GM19035 (cell line): ENCODE data around the gene SASH1.
"Not testable (repeated sequence)": the region's sequence is repeated elsewhere in the genome, so short reads cannot be mapped to it uniquely, and the experiment has no call there.

Source experiments
- ATAC-seq: cut with Tn5 transposase; IDR thresholded peaks from one replicate; pipeline ENCODE4 v1.9.1; 2021; ENCODE audit not compliant: unreplicated experiment

Gene SASH1

GRCh38 chr6:148328876-148329555 is 13.6 kb upstream of the SASH1 start:
- ATAC-seq, result no peak

DNA sequence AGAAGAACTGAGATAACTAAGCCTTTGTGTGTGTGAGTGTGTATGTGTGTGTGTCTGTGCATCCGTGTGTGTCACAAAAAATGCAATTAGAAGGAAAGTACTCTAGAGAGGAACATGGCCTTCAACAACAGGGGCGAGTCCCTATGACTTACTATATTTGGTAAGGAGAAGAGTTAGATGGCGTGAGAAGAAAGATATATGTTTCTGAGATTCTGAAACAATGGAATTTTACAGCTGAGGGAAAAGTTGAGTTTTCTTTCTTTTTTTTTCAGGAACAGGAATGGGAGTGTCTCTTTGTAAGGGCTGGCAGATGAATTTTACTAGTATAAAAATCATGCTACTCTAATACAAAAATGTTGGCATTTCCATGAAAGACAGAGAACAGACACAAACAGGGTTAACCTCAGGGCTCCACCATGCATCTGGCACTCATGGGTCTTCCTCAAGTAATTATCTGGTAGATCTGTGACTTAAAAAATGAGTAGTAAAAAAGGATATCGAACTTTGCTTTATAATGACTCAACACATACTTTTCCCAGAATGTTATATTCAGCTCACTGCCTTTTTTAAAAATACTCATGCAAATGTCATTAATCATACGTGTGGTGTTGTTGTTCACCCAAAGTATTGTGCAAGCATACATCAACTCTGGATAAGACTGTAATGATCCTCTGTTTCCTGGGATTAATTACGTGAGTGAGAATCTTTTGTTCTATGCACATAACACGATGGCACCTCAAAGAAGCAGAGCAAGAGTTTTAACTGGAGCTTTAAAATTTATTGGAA is 12.8 kb upstream of the SASH1 start:
- ATAC-seq, result no peak

DNA sequence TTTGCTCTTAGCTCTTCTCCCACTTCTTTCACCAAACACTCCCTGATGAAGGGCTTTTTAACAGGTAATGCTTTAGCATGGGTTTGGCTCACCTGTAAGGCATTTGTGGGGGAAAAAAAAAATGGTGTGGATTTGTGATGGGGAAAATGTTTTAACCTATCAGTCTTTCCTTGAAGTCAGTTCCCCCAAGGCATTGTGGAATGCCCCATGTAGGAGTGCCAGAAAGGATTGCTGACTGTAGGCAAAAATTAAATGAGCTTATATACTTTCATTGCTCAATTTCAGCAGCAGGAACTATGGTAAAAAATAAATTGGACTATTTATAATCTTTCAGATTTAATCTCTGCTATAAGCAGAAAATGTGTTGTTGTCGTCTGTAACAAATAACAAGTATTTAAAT is 10.6 kb upstream of the SASH1 start:
- ATAC-seq, result no peak

- ATAC-seq, result no peak
Observed at GRCh38 chr6:148336901-148337300, 5.7 kb upstream of the SASH1 start.

DNA sequence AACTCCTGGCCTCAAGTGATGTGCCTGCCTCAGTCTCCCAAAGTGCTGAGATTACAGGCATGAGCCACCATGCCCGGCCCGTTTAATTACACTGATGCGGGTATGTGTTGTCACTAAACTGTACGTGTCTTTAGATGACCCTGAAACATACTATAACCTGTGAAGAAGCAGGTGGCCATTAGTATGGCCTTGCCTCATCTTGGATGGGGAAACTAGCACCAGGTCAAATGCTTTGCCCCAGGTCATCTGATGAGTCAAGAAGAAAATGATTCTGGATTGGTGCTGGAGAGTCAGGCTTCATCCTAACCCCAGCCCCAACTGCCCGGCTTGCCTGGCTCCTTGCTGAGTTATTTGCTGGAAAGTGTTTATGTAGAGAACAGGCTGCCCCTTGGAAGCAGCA is 2.9 kb upstream of the SASH1 start:
- no peak for ATAC-seq

DNA sequence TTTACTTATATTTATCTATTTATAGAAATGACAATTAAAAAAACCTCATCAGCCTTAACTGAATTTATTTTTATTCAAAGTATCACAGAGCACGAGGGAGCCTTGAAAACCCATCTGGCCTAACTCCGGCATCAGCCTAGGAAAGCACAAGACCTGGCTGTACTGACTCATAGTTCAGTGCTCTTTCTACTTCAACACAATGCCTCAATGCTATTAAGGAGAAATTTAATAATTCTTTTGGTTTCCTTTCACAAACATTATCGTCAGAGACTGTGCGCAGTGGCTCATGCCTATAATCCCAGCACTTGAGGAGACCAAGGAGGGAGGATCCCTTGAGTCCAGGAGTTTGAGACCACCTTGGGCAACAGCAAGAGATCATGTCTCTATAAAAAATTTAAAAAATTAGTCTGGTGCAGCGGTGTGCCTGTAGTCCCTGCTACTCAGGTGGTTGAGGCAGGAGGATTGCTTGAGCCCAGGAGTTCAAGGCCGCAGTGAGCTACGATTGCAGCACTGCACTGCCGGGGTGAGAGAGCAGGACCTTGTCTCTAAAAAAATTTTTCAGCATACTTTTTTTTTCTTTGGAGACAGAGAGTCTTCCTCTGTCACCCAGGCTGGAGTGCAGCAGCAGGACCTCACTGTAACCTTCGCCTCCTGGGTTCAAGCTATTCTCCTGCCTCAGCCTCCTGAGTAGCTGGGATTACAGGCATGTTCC is 1.9 kb upstream of the SASH1 start:
- ATAC-seq, result no peak

- no peak for ATAC-seq
Observed at GRCh38 chr6:148342100-148342349, 613 bp upstream of the SASH1 start.

DNA sequence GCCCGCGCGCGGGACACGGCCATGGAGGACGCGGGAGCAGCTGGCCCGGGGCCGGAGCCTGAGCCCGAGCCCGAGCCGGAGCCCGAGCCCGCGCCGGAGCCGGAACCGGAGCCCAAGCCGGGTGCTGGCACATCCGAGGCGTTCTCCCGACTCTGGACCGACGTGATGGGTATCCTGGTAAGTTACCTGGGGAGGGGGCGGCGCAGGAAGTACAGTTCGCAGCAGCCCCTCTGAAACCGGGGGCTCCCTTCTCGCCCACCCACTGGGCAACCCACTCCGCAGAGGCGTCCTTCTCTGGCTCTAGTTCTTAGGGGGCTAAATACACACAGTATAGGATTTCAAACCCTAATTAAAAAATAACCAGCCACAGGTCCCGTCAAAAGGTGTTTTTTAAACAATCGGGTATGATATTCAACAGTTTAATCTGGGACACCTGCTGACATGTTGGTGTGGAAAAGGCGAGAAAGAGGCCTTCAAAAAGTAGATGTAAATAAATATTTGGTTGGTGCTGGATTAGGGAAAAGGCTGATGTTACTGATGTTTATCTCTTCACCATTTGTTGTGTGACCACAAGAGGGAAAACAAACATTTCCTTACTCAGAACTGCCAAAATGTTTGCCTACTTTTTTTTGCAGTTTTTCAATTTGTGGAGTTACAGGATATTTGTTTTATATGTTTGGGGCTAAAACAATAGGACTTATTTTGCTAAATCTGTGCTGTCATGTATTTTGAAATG is 577 bp downstream of the SASH1 start:
- ATAC-seq, result no peak

GRCh38 chr6:148345176-148345575 is 2.5 kb downstream of the SASH1 start:
- no peak for ATAC-seq

GRCh38 chr6:148345578-148345977 is 2.9 kb downstream of the SASH1 start:
- no peak for ATAC-seq

DNA sequence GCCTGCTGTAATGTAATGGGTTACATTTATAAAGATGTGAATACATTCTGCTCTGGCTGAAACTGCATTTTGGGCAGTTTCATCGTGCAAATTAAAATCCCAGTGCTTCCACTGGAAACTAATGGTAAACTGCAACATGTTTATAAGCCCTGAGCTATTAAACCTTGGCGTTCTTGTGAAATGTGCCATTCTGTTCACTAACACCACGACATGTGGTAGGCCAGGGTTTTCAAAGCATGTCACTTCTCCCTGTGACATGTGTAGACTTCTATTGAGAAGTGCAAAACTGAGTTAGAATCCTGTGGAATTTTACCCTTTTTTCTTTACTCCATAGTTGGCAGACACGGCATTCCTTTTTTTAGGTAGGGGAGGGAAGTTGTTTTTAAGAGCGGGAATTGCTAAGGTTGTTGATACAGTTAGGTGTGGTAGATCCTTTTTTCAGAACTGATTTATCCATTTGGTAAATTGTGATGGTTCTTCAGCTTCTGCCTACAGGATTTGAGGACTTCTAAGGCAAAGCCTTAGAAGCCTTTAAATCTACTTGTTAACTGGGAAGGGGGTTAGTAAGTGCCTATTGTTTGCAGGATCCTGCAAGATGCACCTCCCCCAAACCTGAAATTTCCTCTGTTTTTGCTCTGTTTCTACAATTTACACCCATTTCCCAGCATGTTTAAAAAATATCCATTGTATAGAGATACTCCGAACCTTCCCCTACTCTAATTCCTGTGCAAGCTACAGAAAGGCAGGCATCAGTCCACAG is 4.2 kb downstream of the SASH1 start:
- ATAC-seq, result no peak

DNA sequence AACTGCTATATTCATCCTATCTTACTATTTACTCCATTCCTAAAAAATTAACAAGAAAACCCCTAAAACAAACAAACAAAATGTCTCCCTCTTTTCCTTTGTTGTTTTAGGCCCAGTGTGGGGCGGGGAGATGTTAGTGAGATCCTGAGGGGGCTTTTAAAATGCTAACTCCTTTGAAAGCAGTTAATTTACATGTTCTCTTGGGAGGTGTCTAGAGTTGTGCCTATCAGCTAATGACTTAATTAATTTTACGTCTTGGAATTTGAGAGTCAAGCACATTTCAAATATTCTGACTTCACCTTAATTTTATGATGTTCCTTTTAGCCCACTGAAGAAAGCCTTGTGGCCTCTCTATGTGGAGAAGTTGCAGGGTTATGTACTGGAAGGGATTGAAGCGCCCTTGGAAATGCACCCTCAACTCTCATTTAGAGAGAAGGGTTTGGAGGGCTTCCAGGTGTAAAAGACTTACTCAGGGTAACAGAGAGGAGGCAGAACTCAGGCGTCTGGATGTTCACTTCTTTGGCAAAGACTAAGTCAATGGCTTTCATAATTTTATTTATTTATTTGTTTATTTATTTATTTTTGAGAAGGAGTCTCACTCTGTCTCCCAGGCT is 4.9 kb downstream of the SASH1 start:
- no peak for ATAC-seq

DNA sequence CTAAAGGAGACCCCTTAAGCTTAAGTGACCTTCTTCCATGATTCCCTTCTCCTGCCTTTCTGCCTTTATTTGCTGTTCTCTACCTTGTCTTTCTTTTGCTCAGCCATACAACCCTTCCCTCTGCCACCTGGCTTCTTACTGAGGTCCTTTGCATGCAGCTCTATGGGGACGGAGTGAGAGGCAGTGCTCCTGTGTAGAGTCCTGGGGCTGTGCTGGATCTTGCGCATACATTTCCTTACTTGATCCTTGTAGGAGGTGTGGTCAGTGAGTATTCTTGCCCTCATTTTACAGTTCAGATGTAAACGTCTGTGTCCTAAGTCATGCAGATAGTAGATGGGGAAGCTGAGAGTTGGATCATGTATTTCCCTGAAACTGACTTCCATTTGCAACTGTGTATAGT is 5.7 kb downstream of the SASH1 start:
- no peak for ATAC-seq

- no peak for ATAC-seq
Observed at GRCh38 chr6:148348778-148349177, 6.1 kb downstream of the SASH1 start.

- ATAC-seq, result no peak
Observed at GRCh38 chr6:148349466-148349865, 6.8 kb downstream of the SASH1 start.

DNA sequence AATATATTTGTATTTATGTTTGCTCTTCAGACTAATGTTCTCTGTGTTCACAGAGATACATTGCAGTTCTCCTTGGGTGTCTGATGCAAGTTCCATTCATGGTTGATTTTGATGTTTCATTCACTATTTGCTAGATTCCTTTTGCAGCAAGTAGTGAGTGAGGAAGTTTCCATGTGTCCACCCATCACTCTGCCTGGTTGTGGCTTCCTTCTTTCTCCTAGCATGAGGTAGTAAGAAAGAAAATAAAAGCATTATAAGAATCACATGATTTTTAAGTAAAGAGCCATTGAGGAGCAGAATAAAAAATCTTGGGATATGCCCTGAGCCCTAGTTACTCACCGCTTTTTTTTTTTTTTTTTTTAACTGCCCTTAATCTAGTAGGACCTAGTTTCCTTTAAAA is 8.7 kb downstream of the SASH1 start:
- no peak for ATAC-seq

GRCh38 chr6:148352421-148352820 is 9.8 kb downstream of the SASH1 start:
- ATAC-seq, result not testable (repeated sequence)

GRCh38 chr6:148358196-148358785 is 15.7 kb downstream of the SASH1 start:
- ATAC-seq, result no peak

DNA sequence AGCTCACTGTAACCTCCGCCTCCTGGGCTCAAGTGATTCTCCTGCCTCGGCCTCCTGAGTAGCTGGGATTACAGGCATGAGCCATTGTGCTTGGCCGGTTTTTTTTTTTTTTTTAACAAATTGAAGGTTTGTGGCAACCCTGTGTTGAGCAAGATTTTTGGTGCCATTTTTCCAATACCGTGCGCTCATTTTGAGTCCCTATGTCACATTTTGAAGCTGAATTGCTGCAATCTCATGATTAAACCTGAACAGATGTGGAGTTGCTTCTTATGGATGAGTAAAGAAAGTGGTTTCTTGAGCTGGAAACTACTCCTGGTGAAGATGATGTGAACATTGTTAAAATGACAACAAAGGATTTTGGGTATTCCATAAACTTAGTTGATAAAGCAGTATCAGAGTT is 16.6 kb downstream of the SASH1 start:
- no peak for ATAC-seq
